Testis (tissue), 3 donors: ENCODE data around the gene RPS27L. TPM values are rescaled to one million over a fixed set of nuclear protein-coding genes. Genes with fewer than 3 reads are reported as not detected.
A peak's percentile ranks its signal among the peaks of the same experiment; 100 is the strongest.

Experiments used
- DNase-seq: peaks from one replicate; pipeline ENCODE4 v3.0.0-alpha.2; 2019
- H3K27ac ChIP-seq, 2 donors: fragments of 200-600 bp; sonication (generic); one replicate each; pipeline ENCODE4 v1.5.1; 2019
- H3K27me3 ChIP-seq: fragments of 200-600 bp; sonication (generic); one replicate; pipeline ENCODE4 v1.5.1; 2019
- H3K36me3 ChIP-seq: fragments of 200-600 bp; sonication (generic); one replicate; pipeline ENCODE4 v1.5.1; 2017; ENCODE audit warnings: low read depth; ENCODE audit errors: missing control alignments
- H3K4me1 ChIP-seq: fragments of 200-600 bp; sonication (generic); one replicate; pipeline ENCODE4 v1.5.1; 2019
- H3K4me3 ChIP-seq, 2 donors: fragments of 200-600 bp; sonication (generic); one replicate each; pipeline ENCODE4 v1.5.1; 2017 to 2019
- H3K9me3 ChIP-seq: fragments of 200-600 bp; sonication (generic); one replicate; pipeline ENCODE4 v1.5.1; 2017
- POLR2A ChIP-seq: fragments of 450-650 bp; IDR thresholded peaks from one replicate; pipeline ENCODE4 v1.6.1; 2017; ENCODE audit warnings: antibody characterized with exemption, mild to moderate bottlenecking, moderate library complexity
- WGBS, 2 donors: methylation state at CpG; one replicate each; pipeline ENCODE4 v1.1.5; 2018; 5-methylcytosine and 5-hydroxymethylcytosine counted together
- intact Hi-C: fragments of 100-400 bp; cut with DNase I; formaldehyde crosslinking; loops from one replicate; pipeline ENCODE4 v1.15.1; 2023; ENCODE audit warnings: low total_unique reads
- polyA plus RNA-seq: library from polyadenylated mRNA; stranded (reverse); fragments of 350-450 nt; fragmentation: Illumina TruSeq; extraction: RNeasy Lipid Tissue Mini Kit (QIAGEN cat#74804); gene quantifications from one replicate; pipeline ENCODE4 v1.2.3, GENCODE V29; 2014; ENCODE audit warnings: low read depth, low replicate concordance; ENCODE audit not compliant: insufficient read depth
- total RNA-seq, 2 donors: library from RNA; depleted of rRNA; stranded (reverse); fragments of >200 nt; gene quantifications; one replicate each; pipeline ENCODE4 v1.2.3, GENCODE V29; 2016
- TF ChIP-seq, protein P1 (sequence below), 3 experiments: fragments of 450-650 bp in 2 of 3; fragments of 200-600 bp in 1 of 3; sonication (generic) in 1 of 3; IDR thresholded peaks; one replicate each; pipeline ENCODE4 v1.5.1; 2016 to 2019; ENCODE audit warnings: antibody characterized with exemption in 3 of 3, mild to moderate bottlenecking in 2 of 3, moderate library complexity in 1 of 3

RPS27L gene
- total and polyA plus RNA-seq, 3 donors from 2014 or later: 34.3 to 69.7 (median 46.6) TPM

DNA sequence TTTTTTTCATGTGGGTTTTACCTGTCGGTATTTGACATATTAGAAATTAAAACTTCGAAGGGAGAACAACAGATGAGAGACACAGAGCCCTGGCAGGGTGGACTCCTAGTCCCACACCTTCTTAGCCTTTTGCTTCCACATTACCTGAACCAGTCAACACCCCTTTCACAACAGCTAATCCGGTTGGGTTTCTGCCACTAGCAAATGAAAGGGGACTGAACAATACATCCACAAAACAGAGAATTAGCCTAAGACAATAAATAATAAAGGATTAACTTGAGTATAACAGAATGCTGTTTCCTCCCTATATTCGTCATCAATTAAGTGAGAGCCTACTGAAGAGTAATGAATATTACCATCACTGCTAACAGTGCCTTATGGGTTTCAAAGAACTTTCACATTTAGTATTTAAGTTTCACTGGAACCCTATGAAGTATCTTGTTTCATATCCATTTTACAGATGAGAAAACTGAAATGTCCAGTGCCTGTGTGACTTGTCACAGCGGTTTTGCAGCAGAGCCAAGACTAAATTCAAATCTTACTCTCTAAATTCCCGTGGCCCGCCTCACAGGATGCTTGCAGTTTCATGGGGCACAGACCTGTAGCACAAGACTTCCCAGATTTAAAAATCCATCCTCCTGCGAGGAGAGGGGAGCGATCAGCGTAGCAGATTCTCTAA, 31.1 kb upstream of the RPS27L start:
- no peak for TF ChIP-seq POLR2A
- TF ChIP-seq, protein P1, sequence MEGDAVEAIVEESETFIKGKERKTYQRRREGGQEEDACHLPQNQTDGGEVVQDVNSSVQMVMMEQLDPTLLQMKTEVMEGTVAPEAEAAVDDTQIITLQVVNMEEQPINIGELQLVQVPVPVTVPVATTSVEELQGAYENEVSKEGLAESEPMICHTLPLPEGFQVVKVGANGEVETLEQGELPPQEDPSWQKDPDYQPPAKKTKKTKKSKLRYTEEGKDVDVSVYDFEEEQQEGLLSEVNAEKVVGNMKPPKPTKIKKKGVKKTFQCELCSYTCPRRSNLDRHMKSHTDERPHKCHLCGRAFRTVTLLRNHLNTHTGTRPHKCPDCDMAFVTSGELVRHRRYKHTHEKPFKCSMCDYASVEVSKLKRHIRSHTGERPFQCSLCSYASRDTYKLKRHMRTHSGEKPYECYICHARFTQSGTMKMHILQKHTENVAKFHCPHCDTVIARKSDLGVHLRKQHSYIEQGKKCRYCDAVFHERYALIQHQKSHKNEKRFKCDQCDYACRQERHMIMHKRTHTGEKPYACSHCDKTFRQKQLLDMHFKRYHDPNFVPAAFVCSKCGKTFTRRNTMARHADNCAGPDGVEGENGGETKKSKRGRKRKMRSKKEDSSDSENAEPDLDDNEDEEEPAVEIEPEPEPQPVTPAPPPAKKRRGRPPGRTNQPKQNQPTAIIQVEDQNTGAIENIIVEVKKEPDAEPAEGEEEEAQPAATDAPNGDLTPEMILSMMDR (IDR thresholded peaks at IDR 0.05): no peak

DNA sequence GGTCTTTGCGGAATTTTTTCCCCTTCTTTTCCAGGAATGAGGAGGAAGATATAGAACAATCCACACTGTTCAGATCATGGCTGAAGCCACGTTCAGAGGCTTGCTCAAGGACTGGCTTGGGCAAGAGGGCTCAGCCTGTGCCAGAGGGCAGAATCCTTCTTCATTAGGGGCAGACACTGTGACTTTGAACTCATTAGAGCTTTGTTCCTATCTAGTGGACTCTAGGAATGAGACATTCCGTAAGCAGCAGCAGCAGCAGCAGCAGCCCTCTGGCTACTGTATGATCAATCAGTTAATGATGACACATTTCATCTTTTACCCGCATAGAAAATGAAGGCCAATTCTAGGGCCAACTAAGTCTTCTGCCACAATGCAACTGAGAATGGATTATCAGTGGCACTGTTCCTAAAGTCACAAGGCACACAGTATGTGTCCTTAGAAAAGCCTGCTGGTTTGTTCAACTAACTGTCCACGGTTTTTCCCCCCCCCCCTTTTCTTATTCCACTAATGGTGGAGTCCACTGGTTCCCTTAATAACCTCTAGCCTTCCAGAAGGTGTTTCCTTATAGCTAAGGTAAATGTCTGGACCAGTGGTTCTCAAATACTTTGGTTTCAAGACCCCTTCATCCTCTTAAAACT, 30.4 kb upstream of the RPS27L start:
- Histone ChIP-seq H3K9me3 (no peaks in the 10 kb centered on the region), H3K36me3 (no peaks in the 10 kb centered on the region), H3K27ac (no peak overlapping the region), H3K27me3 (no peaks in the 10 kb centered on the region), H3K4me1 (peaks cover 10% of the 10 kb centered on the region), H3K4me3 (no peak overlapping the region)
- intact Hi-C loops: no loop called here
- no peak for TF ChIP-seq POLR2A
- TF ChIP-seq, protein P1 (IDR thresholded peaks at IDR 0.05): no peak
- DNase-seq: no peak
- WGBS, 2 donors: 65 to 73% methylated on average over 5 of the region's 5 CpGs

More for the DNA sequence above, 31.1 kb upstream of the RPS27L start:
- Histone ChIP-seq H3K4me3 (peak overlapping the region; percentile 82 to 96), H3K27me3 (no peaks in the 10 kb centered on the region), H3K27ac (no peak overlapping the region), H3K36me3 (no peaks in the 10 kb centered on the region), H3K9me3 (no peaks in the 10 kb centered on the region), H3K4me1 (peaks cover 10% of the 10 kb centered on the region)
- intact Hi-C loops: no loop called here
- no peak for DNase-seq
- 28 to 32% methylated on average over 9 to 10 of the region's 10 CpGs for WGBS, 2 donors

DNA sequence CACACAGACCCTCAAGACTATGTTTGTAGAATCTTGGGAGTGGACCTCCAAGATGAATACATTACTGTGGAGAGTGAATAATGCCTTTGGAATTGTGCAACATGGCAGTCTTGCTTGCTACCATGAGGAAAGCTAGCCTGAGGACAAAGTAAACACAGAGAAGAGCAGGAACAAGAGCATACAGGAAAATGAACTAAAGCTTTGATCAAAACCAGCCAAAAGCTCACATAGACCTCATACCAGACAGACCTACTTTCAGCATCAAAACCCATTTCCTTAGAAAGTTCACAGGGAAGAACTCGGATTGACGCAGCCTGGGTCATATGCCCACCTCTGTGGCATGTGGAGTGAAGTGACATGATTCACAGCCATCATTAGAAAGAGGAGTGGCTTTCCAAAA, 28.8 kb upstream of the RPS27L start:
- Histone ChIP-seq H3K27ac (no peak overlapping the region), H3K27me3 (no peaks in the 10 kb centered on the region), H3K4me1 (peaks cover 9% of the 10 kb centered on the region), H3K9me3 (no peaks in the 10 kb centered on the region), H3K4me3 (no peak overlapping the region), H3K36me3 (no peaks in the 10 kb centered on the region)
- WGBS, 2 donors: 54 to 100% methylated on average over 2 of the region's 2 CpGs
- DNase-seq: no peak
- TF ChIP-seq, protein P1 (IDR thresholded peaks at IDR 0.05): no peak
- no peak for TF ChIP-seq POLR2A
- intact Hi-C loops: no loop called here

DNA sequence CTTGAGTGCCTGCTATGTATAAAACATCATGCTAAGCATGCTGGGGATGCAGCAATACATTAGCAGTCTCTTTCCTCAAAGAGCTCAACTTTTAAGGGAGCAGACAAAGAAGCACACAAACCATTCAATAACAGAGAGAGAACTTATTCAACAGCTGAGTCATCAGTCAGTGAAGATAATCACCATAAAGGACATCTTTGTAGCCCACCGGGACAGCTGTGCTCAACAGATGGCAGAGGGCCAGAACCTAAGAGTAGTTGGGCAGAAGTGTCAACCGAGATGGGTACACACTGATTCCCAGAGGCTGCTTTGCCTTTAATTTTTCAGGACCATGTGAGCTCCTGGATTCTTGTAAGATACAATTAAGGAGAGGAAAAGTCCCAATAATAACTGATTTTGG, 27.9 kb upstream of the RPS27L start:
- intact Hi-C loops: no loop called here
- no peaks in the 10 kb centered on the region for H3K36me3 ChIP-seq
- H3K4me3 ChIP-seq: no peak overlapping the region
- peaks cover under 1% of the 10 kb centered on the region for H3K4me1 ChIP-seq
- no peaks in the 10 kb centered on the region for H3K27me3 ChIP-seq
- no peak overlapping the region for H3K27ac ChIP-seq
- TF ChIP-seq, protein P1 (IDR thresholded peaks at IDR 0.05): no peak
- no peak for TF ChIP-seq POLR2A
- WGBS, 2 donors: 40 to 47% methylated on average over 2 of the region's 2 CpGs
- H3K9me3 ChIP-seq: no peaks in the 10 kb centered on the region
- no peak for DNase-seq
